A549 (cell line): Measurements from ENCODE around the gene DNAJC16.

ENCODE experiments used
- BHLHE40 ChIP-seq: IDR thresholded peaks from 2 replicates; pipeline ENCODE4 v1.6.1; 2012; ENCODE audit warnings: low read depth, low read length, inconsistent platforms
- CTCF ChIP-seq: fragments of >200 bp; sonication (Bioruptor Twin); formaldehyde crosslinking; IDR thresholded peaks from 3 replicates; pipeline ENCODE4 v1.5.1; 2016
- NR3C1 ChIP-seq: fragments of >200 bp; sonication (Bioruptor Twin); formaldehyde crosslinking; IDR thresholded peaks from 3 replicates; pipeline ENCODE4 v1.6.1; 2017
- POLR2A ChIP-seq: IDR thresholded peaks from 2 replicates; pipeline ENCODE4 v1.6.1; 2012; ENCODE audit warnings: mild to moderate bottlenecking, low read length

- TF ChIP-seq CTCF = no peak
- TF ChIP-seq POLR2A = no peak
- TF ChIP-seq BHLHE40 = no peak
- TF ChIP-seq NR3C1 = no peak
Observed at GRCh38 chr1:15488371-15488770, 38.3 kb upstream of the DNAJC16 start.
